HUES48 (cell line): ENCODE measurements around the gene ATF7.
A peak's percentile ranks its signal among the peaks of the same experiment; 100 is the strongest.

Source experiments
- H3K27ac ChIP-seq: one replicate; pipeline ENCODE4 v1.7.0; 2013; ENCODE audit warnings: low read depth, low read length, inconsistent platforms
- H3K27me3 ChIP-seq: 2 replicates; pipeline ENCODE4 v1.6.1; 2013; ENCODE audit warnings: mild to moderate bottlenecking, low read length; ENCODE audit not compliant: control insufficient read depth, insufficient read depth
- H3K36me3 ChIP-seq: 2 replicates; pipeline ENCODE4 v1.6.1; 2013; ENCODE audit warnings: low read length; ENCODE audit not compliant: control insufficient read depth, insufficient read depth
- H3K4me1 ChIP-seq: 2 replicates; pipeline ENCODE4 v1.6.1; 2013; ENCODE audit warnings: mild to moderate bottlenecking, low read length; ENCODE audit not compliant: control insufficient read depth, insufficient read depth
- H3K4me3 ChIP-seq: 2 replicates; pipeline ENCODE4 v1.5.1; 2013; ENCODE audit warnings: mild to moderate bottlenecking, low read depth, low read length
- H3K9ac ChIP-seq: 2 replicates; pipeline ENCODE4 v1.6.1; 2013; ENCODE audit warnings: mild to moderate bottlenecking, low read depth, low read length, moderate library complexity
- H3K9me3 ChIP-seq: 2 replicates; pipeline ENCODE4 v1.6.1; 2013; ENCODE audit warnings: low read length; ENCODE audit not compliant: control insufficient read depth, insufficient read depth

The ATF7 gene

GRCh38 chr12:53479331-53479730 is 146.9 kb downstream of the ATF7 start:
- Histone ChIP-seq H3K27me3 (no peaks in the 10 kb centered on the region), H3K4me1 (0 out of 2 replicates have a peak, but pooled peaks cover 10% of the 10 kb centered on the region), H3K27ac (peak overlapping the region; percentile 42), H3K36me3 (peaks cover 87% of the 10 kb centered on the region), H3K9me3 (no peaks in the 10 kb centered on the region), H3K9ac (no peak overlapping the region), H3K4me3 (no peak overlapping the region)

- peaks cover 87% of the 10 kb centered on the region for H3K36me3 ChIP-seq
- no peak overlapping the region for H3K9ac ChIP-seq
- peaks cover 11% of the 10 kb centered on the region; the same call in 1 of the 2 replicates for H3K4me1 ChIP-seq
- no peaks in the 10 kb centered on the region for H3K27me3 ChIP-seq
- H3K9me3 ChIP-seq = no peaks in the 10 kb centered on the region
- H3K4me3 ChIP-seq = no peak overlapping the region
- H3K27ac ChIP-seq = peak overlapping the region; percentile 42
Measured at GRCh38 chr12:53478865-53479264, 147.3 kb downstream of the ATF7 start.

GRCh38 chr12:53476769-53477209 is 149.4 kb downstream of the ATF7 start:
- Histone ChIP-seq H3K4me1 (peaks cover 14% of the 10 kb centered on the region; the same call in 1 of the 2 replicates), H3K9me3 (no peaks in the 10 kb centered on the region), H3K27me3 (no peaks in the 10 kb centered on the region), H3K4me3 (no peak overlapping the region), H3K36me3 (peaks cover 91% of the 10 kb centered on the region), H3K9ac (no peak overlapping the region), H3K27ac (peak overlapping the region; percentile 9)

GRCh38 chr12:53474819-53475218 is 151.4 kb downstream of the ATF7 start:
- Histone ChIP-seq H3K4me3 (no peak overlapping the region), H3K36me3 (peaks cover 97% of the 10 kb centered on the region), H3K27me3 (no peaks in the 10 kb centered on the region), H3K27ac (peak overlapping the region; percentile 12), H3K9ac (no peak overlapping the region), H3K4me1 (peaks cover 11% of the 10 kb centered on the region; the same call in 1 of the 2 replicates), H3K9me3 (no peaks in the 10 kb centered on the region)

GRCh38 chr12:53474077-53474476 is 152.1 kb downstream of the ATF7 start:
- Histone ChIP-seq H3K9me3 (no peaks in the 10 kb centered on the region), H3K36me3 (peaks cover 97% of the 10 kb centered on the region), H3K27me3 (no peaks in the 10 kb centered on the region), H3K27ac (peak overlapping the region; percentile 12), H3K9ac (no peak overlapping the region), H3K4me1 (peaks cover 9% of the 10 kb centered on the region; the same call in 1 of the 2 replicates), H3K4me3 (no peak overlapping the region)

GRCh38 chr12:53472056-53472582 is 154.1 kb downstream of the ATF7 start:
- H3K9ac ChIP-seq = no peak overlapping the region

GRCh38 chr12:53468282-53468681 is 157.9 kb downstream of the ATF7 start:
- H3K36me3 ChIP-seq = peaks cover 97% of the 10 kb centered on the region
- no peak overlapping the region for H3K27ac ChIP-seq

More at GRCh38 chr12:53472056-53472582, 154.1 kb downstream of the ATF7 start:
- Histone ChIP-seq H3K36me3 (peaks cover 98% of the 10 kb centered on the region), H3K27me3 (no peaks in the 10 kb centered on the region), H3K4me3 (no peak overlapping the region), H3K9me3 (no peaks in the 10 kb centered on the region), H3K4me1 (peaks cover 9% of the 10 kb centered on the region; the same call in 1 of the 2 replicates), H3K27ac (no peak overlapping the region)

GRCh38 chr12:53467880-53468279 is 158.3 kb downstream of the ATF7 start:
- no peaks in the 10 kb centered on the region for H3K27me3 ChIP-seq
- no peak overlapping the region for H3K4me3 ChIP-seq
- peaks cover 98% of the 10 kb centered on the region for H3K36me3 ChIP-seq
- H3K27ac ChIP-seq = no peak overlapping the region
- no peaks in the 10 kb centered on the region for H3K9me3 ChIP-seq
- no peak overlapping the region for H3K9ac ChIP-seq
- peaks cover 17% of the 10 kb centered on the region for H3K4me1 ChIP-seq

More at GRCh38 chr12:53468282-53468681, 157.9 kb downstream of the ATF7 start:
- Histone ChIP-seq H3K4me3 (no peak overlapping the region), H3K27me3 (no peaks in the 10 kb centered on the region), H3K9ac (no peak overlapping the region), H3K4me1 (peaks cover 13% of the 10 kb centered on the region), H3K9me3 (no peaks in the 10 kb centered on the region)

GRCh38 chr12:53467082-53467481 is 159.1 kb downstream of the ATF7 start:
- peaks cover 24% of the 10 kb centered on the region for H3K4me1 ChIP-seq
- no peaks in the 10 kb centered on the region for H3K27me3 ChIP-seq
- H3K9me3 ChIP-seq = no peaks in the 10 kb centered on the region
- no peak overlapping the region for H3K27ac ChIP-seq
- no peak overlapping the region for H3K4me3 ChIP-seq
- no peak overlapping the region for H3K9ac ChIP-seq
- peaks cover 98% of the 10 kb centered on the region for H3K36me3 ChIP-seq

- Histone ChIP-seq H3K4me1 (peaks cover 24% of the 10 kb centered on the region), H3K9ac (no peak overlapping the region), H3K36me3 (peaks cover 98% of the 10 kb centered on the region), H3K9me3 (no peaks in the 10 kb centered on the region), H3K4me3 (no peak overlapping the region), H3K27me3 (no peaks in the 10 kb centered on the region), H3K27ac (no peak overlapping the region)
Measured at GRCh38 chr12:53466640-53467039, 159.5 kb downstream of the ATF7 start.

- peaks cover 99% of the 10 kb centered on the region for H3K36me3 ChIP-seq
- H3K27me3 ChIP-seq = no peaks in the 10 kb centered on the region
- H3K4me1 ChIP-seq = peaks cover 24% of the 10 kb centered on the region
- H3K4me3 ChIP-seq = no peak overlapping the region
- H3K27ac ChIP-seq = peak overlapping the region; percentile 14
- no peaks in the 10 kb centered on the region for H3K9me3 ChIP-seq
- no peak overlapping the region for H3K9ac ChIP-seq
Measured at GRCh38 chr12:53465679-53466078, 160.5 kb downstream of the ATF7 start.
